Hematopoietic multipotent progenitor cell treated with erythropoietin and hydrocortisone succinate and interleukin-3 and kit ligand, for 4 days (in vitro differentiated cells): ENCODE data around the gene PAPOLB.
A peak's percentile ranks its signal among the peaks of the same experiment; 100 is the strongest.

Source experiments
- DNase-seq: peaks from one replicate; pipeline ENCODE4 v3.0.0-alpha.2; 2015

Gene PAPOLB

DNA sequence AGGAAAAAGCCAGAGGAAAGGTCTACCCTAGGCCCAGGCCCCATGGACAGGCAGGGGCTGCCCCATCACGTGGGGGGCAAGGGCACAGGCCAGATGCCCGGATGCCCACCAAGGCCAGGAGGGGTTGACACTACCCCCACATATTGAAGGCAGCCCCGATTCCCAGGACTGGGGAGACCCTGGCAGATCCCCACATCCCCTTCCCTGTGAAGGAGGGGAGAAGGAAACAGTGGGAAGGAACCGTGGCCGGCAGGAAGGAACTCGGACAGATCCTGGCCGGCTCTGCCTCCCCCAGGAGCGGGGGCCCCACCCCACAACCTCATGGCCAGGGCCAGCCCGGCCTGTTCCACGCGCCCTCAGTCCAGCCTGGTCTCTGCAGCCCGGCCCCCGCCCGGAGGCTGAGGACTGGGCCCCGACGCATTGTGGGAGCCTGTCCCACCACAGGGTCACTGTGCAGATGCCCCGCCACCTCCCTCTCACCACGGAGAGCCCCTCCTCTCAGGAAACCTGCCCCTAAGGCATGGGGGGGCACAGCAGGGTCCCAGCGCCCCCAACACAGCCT, 41.3 kb downstream of the PAPOLB start:
- DNase-seq: no peak

DNA sequence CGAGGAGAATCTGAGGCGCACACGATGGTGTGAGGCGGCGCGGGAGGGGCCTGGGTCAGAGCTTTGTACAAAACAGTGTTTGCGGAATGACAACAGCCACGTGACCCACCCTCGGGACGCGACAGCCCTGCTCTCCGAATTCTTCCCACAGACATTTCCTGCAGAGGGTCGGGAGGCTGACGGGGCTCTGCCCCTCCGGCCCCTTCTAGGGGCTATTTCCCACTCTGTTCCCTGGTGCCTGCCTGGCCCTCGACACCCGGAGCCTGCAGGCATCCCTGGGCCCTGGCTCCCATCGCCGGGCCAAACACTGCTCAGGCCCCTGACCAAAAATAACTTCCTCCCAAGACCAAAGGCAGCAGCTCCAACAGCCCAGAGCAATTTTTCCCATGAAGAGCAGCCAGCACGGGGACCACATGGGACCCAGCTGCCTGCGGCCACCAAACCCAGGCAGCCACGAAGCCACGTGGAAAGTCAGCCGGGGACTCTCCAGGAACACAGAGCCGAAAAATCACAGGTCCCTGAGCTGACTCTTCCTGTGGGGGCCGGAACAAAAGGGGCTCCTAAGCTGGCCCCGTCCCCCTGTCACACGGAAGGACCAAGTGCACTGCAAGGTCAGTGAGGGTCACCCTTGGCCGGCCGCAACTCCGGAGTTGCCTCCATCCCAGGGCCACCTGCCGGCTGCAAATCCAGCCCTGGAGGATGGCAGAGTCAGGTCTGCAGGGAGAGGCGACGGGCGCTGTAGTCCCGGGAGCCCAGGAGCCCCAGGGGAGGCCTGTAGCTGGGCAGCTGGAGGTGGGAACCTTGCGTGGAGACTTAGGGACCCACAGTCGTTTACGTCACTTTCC, 42.0 kb downstream of the PAPOLB start:
- DNase-seq: no peak

DNA sequence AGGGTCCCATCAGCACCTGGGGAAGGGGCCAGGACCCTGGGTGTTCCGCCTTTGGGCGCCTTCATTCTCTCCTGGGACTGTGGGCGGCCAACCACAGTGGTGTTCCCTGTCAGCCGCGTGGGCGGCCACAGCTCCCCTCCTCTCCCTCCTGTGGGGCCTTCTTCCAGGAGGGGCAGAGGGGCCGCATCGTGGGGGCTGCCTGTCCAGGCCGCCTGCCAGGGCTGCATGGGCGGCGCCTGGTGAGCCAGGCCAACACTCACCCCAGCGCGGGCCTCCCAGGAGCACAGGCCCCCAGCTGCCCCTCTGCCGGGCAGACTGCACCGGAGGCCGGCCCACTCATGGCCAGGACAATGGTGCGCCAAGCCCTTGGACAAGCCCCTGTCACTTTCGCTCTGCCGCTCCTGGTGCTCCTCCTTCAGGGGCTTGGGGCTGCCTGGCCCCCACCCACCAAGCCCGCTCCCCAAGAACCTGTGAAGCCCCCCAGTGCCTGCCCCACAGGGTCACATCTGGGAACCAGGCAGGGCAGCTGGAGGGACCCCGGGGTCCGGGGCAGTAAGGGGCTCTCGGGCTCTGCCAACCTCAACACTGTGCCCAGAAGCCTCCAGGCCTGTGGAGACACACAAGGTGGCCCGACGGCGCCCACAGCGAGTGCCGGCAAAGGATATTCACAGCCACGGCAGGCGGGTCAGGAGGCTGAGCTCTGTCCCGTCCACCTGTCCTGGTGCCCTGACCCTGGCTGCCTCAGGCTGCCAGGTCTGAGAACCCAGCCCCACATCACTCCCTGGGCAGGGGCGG, 43.6 kb downstream of the PAPOLB start:
- no peak for DNase-seq

DNA sequence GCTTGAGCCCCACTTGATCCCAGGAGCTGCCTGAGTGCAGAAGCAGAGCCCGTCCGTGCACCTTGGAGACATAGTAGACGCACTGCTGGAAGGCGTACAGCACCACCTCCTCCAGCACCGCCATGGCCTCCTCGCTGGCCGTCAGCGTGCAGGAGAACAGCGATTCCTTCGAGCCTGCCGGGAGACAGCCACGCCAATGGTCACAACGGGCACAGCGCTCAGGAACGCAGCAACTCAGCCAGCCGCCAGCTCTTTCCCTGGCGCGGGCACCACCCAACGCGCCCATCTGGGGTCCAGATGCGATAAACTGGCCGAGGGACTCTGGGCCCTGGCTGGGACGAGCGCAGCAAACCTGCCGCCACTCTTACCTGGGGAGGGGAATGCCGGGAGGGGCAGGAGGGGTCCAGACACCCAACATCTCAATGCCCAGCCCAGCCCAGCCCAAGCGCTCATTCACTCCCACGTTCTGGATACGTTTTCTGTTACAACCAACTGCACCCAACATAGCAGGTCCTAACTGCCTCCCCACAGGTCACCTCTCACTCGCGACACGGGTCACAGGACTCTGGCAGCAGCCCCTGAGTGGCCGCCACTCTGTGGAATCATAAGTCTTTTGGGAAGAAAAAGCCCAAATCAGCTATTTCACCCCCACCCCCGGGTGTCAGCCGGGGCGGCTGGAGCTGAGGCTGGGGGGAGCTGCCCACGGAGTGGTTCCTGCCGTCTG, 44.5 kb downstream of the PAPOLB start:
- DNase-seq: no peak

DNA sequence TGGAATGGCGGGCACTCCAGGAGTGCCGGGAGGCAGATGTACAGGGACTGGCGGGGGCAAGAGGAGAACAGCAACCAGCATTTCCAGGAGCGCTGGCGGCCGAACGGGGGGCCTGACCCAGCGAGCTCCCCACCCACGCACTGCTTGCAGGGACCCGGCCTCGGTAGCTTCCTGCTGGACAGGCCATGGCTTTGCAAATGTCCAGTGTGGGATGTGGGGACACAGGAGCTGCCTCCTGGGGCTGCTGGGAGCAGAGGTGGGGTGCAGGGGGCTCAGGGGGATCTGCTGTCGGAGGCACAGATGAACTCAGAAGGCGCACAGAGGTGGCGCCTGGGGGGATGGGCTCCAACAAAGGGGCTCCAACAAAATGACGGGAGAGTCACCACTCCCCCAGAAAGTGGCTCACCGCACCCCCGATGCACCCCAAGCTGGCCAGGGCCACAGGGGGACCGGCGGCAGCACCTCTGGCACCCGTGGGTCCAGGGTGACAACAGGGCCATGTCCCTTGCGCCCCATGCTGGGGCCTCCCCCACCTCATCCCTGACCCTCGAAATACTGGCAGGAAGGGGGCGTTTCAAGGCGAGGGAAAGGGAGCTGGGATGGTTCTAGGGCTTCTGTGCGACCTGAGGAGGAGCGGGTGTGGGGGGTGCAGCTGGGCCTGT, 45.3 kb downstream of the PAPOLB start:
- DNase-seq: no peak

DNA sequence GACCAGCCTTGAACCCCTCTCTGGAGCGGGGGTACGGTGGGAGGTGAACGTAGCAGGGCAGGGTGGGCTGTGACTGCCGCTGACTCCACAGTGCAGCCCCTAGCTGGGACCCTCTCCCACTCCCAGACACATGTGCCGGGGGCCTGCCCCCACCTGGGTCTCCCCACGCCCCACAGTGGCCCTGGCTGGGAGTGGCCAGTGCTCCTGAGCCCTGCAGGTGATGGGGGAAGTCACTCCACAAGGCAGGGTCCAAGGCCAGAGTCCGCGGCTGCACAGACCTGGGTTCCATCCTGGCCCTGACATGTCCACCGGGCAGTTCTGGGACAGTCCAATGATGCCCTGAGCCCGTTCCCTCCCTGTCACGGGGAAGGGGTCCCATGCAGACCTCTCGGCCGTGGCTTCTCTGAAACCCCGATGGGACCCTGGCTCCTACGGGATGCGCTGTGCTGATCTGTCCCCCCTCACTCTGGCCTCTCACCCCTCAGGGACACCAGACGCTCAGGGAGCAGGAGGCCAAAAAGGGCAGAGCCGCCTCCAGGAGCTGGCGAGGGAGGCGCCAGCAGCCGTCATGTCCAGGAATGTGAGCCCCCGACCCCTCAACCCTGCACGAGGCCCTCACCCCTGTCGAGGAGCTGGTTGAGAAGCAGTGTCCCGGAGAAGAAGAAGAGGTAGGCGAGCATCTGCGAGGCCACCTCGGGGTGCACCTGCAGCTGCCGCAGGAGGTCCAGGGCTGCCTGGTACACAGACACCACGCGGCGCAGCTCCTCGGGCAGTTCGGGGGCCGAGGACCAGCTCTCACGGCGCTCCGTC, 46.0 kb downstream of the PAPOLB start:
- no peak for DNase-seq

DNA sequence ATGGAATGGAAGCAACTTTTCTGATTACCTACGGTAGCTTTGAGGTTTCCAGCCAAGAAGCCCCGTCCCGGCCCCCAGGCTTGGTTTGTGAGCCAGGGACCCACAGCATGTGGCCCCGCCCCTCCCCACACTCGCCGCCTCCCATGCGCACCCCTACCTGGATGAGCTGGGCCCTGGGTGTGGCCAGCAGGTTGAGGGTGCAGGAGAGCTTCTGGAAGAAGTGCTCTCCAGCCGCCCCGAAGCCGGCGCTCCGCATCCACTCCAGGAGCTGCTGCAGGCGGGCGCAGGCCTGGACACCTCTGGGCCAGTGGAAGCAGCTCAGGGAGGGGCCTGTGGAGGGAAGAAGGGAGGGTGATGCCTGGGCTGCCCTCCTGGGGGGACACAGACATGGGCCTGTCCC, 46.7 kb downstream of the PAPOLB start:
- DNase-seq: no peak

DNA sequence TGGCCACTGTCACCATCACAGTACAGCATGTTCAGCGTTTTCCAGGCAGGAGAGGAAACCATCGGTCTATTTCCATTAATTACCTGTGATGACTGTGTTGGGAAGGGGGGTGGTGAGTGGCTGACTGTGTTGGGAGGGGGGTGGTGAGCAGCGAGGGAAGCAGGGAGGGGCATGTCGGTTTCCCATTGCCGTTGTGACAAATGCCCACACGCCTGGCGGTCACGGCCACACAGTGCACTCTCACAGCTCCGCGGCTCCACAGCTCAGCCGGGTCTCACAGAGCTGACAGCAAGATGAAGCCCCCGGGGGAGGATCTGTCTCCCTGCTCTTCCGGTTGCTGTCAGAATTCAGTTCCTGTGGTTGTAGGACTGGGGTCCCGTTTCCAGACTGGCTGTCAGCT, 47.4 kb downstream of the PAPOLB start:
- peak; percentile 55 for DNase-seq

DNA sequence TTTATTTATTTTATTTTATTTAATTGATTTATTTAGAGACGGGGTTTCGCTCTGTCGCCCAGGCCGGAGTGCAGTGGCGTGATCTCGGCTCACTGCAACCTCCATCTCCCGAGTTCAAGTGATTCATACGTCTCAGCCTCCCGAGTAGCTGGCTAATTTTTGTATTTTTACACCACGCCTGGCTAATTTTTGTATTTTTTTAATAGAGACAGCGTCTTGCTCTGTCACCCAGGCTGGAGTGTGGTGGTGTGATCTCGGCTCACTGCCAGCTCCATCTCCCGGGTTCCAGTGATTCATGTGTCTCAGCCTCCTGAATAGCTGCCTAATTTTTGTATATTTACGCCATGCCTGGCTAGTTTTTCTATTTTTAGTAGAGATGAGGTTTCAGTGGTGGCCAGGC, 52.2 kb downstream of the PAPOLB start:
- DNase-seq: no peak

DNA sequence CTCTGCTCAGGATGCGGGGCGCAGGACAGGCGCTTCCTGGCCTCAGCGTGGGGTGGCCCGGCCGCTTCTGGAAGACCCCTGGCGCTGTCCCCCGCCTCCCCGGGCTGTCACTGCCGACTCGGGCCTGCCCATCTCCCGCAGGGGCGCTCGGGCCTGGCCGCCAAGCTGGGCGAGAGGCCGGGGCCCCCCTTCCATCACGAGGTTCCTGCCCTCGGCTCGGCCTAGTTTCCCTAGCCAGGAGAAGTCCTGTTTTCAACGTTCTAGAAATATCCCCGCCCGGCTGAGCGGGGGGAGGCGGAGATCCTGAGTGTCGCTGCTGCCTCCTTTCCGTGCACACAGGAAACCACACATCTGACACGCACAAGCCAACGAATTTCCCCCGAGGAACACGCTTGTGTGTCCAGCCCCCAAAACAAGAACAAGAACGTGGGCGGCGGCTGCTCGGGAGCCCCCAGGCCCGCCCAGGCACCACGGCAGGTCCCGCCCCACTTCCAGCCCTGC, 52.7 kb downstream of the PAPOLB start:
- peak; percentile 74 for DNase-seq

DNA sequence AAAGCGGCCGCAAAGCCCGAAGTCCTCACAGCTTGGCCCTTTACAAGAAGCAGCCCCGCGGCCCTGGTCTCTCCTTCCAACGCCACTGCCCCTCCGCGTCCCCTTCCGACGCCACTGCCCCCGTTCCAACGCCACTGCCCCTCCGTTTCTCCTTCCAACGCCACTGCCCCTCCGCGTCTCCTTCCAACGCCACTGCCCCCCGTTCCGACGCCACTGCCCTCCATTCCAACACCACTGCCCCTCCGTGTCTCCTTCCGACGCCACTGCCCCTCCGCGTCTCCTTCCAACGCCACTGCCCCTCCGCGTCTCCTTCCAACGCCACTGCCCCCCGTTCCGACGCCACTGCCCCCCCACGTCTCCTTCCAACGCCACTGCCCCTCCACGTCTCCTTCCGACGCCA, 53.3 kb downstream of the PAPOLB start:
- no peak for DNase-seq

DNA sequence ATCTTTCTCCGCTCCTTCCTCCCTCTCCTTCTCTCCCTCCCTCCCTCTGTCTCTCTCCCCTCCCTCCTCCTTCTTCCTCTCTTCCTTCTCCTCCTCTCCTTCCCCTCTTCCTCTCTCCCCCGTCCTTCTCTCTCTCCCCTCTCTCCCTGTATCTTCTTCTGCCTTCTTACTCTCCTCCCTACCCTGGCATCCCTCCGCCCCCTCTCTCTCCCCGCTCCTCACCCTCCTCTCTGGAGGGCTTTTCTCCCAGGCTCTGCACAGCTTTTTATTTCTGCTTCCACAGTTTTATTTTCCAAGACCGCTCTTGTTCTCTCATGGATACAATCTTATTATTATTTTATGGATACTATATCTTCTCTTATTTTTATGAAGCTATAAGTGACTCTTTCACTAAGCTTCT, 53.8 kb downstream of the PAPOLB start:
- no peak for DNase-seq
